Ammon's horn (tissue), 1 donor: ENCODE data around the gene TNIP3.
A peak's percentile ranks its signal among the peaks of the same experiment; 100 is the strongest.
"Not testable (repeated sequence)": the region's sequence is repeated elsewhere in the genome, so short reads cannot be mapped to it uniquely, and the experiment has no call there.

Experiments used
- DNase-seq: peaks from one replicate; pipeline ENCODE4 v3.0.0-alpha.2; 2016; ENCODE audit warnings: low spot score

Gene TNIP3

GRCh38 chr4:121177246-121178137 is 13.4 kb upstream of the TNIP3 start:
- DNase-seq: no peak

- DNase-seq: no peak
Measured at GRCh38 chr4:121176082-121176934, 12.2 kb upstream of the TNIP3 start.

- not testable (repeated sequence) for DNase-seq
Measured at GRCh38 chr4:121171477-121171876, 7.4 kb upstream of the TNIP3 start.

GRCh38 chr4:121168446-121169281 is 4.5 kb upstream of the TNIP3 start:
- peak; percentile 15 for DNase-seq

DNA sequence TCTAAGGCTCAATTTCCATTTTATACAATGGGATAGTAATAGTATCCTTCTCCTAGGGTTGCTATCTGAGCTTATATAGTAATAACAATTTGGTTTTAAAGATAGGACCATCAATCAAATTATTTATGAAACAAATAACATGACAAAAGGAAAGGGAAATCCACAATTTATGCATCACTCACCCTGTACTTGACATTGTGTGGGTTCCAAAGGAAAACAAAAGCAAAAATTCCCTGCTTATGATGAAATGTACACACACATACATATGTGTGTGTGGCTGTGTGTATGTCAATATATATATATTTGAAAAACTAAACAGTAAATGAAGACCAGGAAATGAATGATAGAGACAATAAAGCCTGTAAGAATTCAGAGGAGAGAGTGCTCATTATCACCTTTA is 2.9 kb upstream of the TNIP3 start:
- DNase-seq: no peak

- no peak for DNase-seq
Measured at GRCh38 chr4:121165206-121165605, 1.1 kb upstream of the TNIP3 start.

- DNase-seq: peak; percentile 13
Measured at GRCh38 chr4:121156822-121157769, 7.0 kb downstream of the TNIP3 start.

DNA sequence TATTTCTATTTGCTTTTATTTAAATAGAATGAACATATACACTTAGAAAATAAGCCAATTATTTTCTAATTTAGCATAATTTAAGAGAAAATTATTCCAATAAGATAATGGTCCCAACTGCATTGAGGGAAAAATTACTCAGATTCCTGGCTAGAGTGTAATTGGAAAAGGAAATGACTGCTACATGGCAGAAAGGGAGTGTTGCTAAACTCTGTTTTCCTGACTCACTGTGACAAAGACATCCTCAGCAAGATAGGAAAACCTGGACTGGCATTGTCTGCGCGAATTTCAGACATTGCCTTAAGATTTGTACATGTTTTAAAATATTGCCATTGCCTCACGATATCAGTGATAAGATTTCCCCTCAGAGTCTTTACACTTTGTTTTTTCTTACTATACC is 8.2 kb downstream of the TNIP3 start:
- no peak for DNase-seq

DNA sequence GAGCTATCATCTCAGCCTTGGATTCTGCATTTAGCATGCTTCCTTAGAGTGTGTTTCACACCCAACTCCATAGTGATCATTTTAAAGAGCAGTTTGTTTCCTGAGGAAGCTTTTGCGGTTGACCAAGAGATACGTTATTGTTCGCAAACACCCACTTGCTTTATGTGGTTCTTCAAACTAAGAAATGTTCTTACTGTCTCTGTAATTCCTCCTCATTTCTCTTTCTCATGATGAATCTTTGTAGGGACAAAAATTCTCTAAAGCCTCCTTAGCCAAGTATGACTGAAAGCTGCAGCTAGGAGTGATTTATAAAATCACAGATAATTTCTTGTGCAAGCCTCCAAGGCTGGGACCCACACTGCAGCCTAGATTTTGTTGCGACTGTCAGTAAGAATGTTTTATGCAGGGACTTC is 10.0 kb downstream of the TNIP3 start:
- no peak for DNase-seq

GRCh38 chr4:121151942-121152341 is 12.2 kb downstream of the TNIP3 start:
- DNase-seq: no peak

- no peak for DNase-seq
Measured at GRCh38 chr4:121150486-121150885, 13.6 kb downstream of the TNIP3 start.

DNA sequence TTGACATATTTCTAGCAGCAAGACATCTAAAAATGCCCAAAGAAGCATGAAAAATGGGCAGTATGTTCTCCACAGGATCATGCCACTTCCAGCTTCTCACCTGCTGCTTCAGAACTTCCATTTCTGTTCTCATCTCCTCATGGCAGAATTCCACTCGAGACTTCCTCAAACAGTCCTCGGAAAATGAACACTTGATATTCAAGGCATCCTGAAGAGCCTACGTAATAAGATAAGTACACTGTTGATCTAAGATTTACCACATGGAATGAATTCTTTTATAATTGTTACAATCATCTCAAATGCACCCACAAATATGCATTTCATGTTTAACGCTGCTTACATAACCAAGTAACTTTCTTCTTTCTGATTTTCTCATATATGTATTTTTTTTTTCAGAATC is 14.1 kb downstream of the TNIP3 start:
- DNase-seq: no peak

DNA sequence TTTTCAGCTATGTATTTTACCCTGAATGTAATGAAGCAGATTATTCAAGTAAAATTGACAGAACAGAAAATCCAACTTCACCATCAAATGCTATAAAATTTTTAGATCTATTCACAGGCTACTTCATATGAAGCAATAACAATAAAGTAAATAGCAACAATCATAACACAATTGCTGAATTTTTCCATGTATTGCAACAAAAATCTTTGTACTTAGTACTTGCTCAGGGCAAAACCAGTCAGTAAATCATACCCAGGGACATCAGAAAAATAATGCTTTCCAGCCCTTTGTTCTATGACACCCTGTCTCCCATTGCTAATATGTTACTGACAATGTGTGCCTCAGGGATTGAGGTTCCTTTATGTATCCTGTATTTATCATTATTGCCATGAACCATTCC is 15.5 kb downstream of the TNIP3 start:
- DNase-seq: no peak

DNA sequence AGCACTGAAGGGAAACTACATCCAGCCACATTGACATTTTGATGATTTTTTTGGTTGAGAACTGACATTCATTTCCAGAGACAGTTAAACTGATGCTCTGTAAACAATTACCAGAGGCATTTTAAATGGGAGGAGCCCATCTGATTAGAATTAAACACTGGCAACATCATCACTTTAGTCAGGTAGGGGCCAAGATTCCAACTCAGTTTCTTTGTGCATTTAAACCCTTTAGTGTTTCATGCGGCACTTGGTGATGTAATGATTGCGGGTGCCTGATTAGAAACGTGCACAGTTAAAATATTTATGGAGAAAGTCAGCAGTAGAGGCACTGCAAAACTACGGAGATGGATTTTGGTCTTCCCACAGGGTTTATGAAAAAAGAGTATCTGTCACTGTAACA is 16.1 kb downstream of the TNIP3 start:
- DNase-seq: no peak

GRCh38 chr4:121146530-121146929 is 17.6 kb downstream of the TNIP3 start:
- no peak for DNase-seq

- no peak for DNase-seq
Measured at GRCh38 chr4:121145430-121145829, 18.7 kb downstream of the TNIP3 start.

- DNase-seq: no peak
Measured at GRCh38 chr4:121144021-121144420, 20.1 kb downstream of the TNIP3 start.

- no peak for DNase-seq
Measured at GRCh38 chr4:121143131-121143530, 21.0 kb downstream of the TNIP3 start.

- DNase-seq: no peak
Measured at GRCh38 chr4:121140716-121141460, 23.2 kb downstream of the TNIP3 start.

DNA sequence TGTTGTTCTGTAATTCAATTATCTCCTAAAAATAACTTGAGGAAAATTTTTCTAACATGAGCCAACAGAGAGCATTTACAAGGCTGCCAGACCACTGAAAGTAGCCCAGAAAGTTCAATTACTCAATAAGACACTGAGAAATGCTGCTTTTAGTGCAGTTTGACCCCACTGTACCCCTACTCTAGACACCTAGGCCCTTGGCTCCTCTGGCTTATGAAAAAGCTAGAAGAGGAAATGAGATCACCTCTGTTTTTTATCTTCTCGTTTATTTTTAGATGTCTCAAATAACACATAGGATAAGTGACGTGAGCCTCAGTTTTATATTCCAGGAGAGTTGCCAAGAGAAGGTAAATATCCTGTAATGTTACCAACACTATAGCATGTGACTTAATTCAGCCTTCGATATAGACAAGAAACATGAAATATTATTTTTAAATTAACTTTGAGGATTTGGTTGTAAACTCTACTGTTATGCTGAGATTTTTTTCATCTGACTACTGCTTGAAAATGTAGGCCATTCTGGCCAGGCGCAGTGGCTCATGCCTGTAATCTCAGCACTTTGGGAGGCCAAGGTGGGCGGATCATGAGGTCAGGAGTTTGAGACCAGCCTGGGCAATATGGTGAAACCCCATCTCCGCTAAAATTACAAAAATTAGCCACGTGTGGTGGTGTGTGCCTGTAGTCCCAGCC is 24.4 kb downstream of the TNIP3 start:
- DNase-seq: no peak
